Measurements from ENCODE around the gene OSBPL8.

DNA sequence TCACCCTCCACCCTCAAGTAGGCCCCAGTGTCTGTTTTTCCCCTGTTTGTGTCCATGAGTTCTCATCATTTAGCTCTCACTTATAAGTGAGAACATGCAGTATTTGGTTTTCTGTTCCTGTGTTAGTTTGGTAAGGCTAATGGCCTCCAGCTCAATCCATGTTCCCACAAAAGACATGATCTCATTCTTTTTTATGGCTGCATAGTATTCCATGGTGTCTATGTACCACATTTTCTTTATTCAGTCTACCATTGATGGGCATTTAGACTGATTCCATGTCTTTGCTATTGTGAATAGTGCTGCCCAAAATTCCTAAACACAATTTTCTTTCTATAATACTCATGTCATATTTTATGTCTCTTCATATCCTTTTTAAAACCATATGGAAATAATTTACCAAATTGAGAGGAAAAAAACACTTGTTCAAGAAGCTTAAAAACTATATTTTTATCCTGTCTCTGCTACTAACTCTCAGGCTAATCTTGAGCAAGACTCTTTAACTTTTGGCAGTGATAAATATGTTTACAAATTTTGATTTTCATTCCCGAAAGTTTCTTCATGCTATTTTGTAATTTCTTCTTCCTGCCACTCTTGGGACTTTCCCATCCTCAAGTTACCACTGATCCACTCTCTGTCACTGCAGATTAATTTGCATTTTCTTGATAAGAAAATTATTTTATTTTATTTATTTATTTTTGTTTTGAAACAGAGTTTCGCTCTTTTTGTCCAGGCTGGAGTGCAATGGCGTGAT, 28.0 kb upstream of the OSBPL8 start:
- TF ChIP-seq, protein P1, sequence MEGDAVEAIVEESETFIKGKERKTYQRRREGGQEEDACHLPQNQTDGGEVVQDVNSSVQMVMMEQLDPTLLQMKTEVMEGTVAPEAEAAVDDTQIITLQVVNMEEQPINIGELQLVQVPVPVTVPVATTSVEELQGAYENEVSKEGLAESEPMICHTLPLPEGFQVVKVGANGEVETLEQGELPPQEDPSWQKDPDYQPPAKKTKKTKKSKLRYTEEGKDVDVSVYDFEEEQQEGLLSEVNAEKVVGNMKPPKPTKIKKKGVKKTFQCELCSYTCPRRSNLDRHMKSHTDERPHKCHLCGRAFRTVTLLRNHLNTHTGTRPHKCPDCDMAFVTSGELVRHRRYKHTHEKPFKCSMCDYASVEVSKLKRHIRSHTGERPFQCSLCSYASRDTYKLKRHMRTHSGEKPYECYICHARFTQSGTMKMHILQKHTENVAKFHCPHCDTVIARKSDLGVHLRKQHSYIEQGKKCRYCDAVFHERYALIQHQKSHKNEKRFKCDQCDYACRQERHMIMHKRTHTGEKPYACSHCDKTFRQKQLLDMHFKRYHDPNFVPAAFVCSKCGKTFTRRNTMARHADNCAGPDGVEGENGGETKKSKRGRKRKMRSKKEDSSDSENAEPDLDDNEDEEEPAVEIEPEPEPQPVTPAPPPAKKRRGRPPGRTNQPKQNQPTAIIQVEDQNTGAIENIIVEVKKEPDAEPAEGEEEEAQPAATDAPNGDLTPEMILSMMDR (IDR thresholded peaks at IDR 0.05), result no peak
- TF ChIP-seq POLR2A (IDR thresholded peaks at IDR 0.05) (no peak), POLR2AphosphoS5 (IDR thresholded peaks at IDR 0.05) (no peak), EP300 (IDR thresholded peaks at IDR 0.05) (no peak)

Measured in stomach (tissue), 4 donors.